ENCODE measurements around the gene MAEA.

- no peak for TF ChIP-seq YY1 (IDR thresholded peaks at IDR 0.05; ENCODE audit: insufficient read depth, insufficient read length)
- no peak for TF ChIP-seq ZNF274 (IDR thresholded peaks at IDR 0.05; ENCODE audit: low read depth, low read length)
Observed at GRCh38 chr4:1277667-1278665, 11.7 kb upstream of the MAEA start.
